NCI-H524 treated with DMSO at 0.1 percent for 48 hours (cell line): ENCODE results near the gene MT2A.
A peak's percentile ranks its signal among the peaks of the same experiment; 100 is the strongest.

Experiments
- DNase-seq: peaks from one replicate; lab custom pipeline; 2025; lab: John Stamatoyannopoulos, UW

MT2A gene

GRCh38 chr16:56639045-56639444 lies 30.7 kb downstream of the MT2A start:
- DNase-seq = no peak

- DNase-seq = no peak
These were observed 31.7 kb downstream of the MT2A start for GRCh38 chr16:56640076-56640475.

GRCh38 chr16:56641166-56641565 lies 32.8 kb downstream of the MT2A start:
- DNase-seq = no peak

GRCh38 chr16:56643080-56643778 lies 34.8 kb downstream of the MT2A start:
- DNase-seq = peak; percentile 38

- no peak for DNase-seq
These were observed 35.4 kb downstream of the MT2A start for GRCh38 chr16:56643833-56644232.

GRCh38 chr16:56645311-56645710 lies 36.9 kb downstream of the MT2A start:
- no peak for DNase-seq

GRCh38 chr16:56645838-56646237 lies 37.5 kb downstream of the MT2A start:
- no peak for DNase-seq

GRCh38 chr16:56647641-56648431 lies 39.5 kb downstream of the MT2A start:
- no peak for DNase-seq

GRCh38 chr16:56649271-56649670 lies 40.9 kb downstream of the MT2A start:
- no peak for DNase-seq

- DNase-seq = no peak
These were observed 41.4 kb downstream of the MT2A start for GRCh38 chr16:56649820-56650219.

GRCh38 chr16:56651586-56651985 lies 43.2 kb downstream of the MT2A start, which contains the start of gene MT1B:
Gene MT1B, plus strand, starts transcription at chr16:56651886. Its CDS starts 68 bp downstream, at chr16:56651954.
- no peak for DNase-seq

GRCh38 chr16:56652600-56652999 lies 44.2 kb downstream of the MT2A start:
- DNase-seq = no peak

GRCh38 chr16:56653218-56653617 lies 44.8 kb downstream of the MT2A start:
- no peak for DNase-seq

GRCh38 chr16:56657555-56658326 lies 49.4 kb downstream of the MT2A start, which contains the start of gene MT1F:
Gene MT1F, plus strand, starts transcription at chr16:56657959. Its CDS starts 100 bp downstream, at chr16:56658059.
- no peak for DNase-seq

- DNase-seq = no peak
These were observed 50.0 kb downstream of the MT2A start for GRCh38 chr16:56658327-56658875.
